GM12892 (cell line): ENCODE results near the gene GALNT7.

Experiments used
- POLR2A ChIP-seq: IDR thresholded peaks from 2 replicates; pipeline ENCODE4 v1.6.1; 2011; ENCODE audit warnings: low read depth, low read length, control low read depth
- POLR2AphosphoS5 ChIP-seq: IDR thresholded peaks from 2 replicates; pipeline ENCODE4 v1.6.1; 2011; ENCODE audit warnings: low read depth, low read length, control low read depth
- TAF1 ChIP-seq: IDR thresholded peaks from 2 replicates; pipeline ENCODE4 v1.6.1; 2011; ENCODE audit warnings: low read depth, mild to moderate bottlenecking, control low read depth, low read length, borderline replicate concordance

- TF ChIP-seq POLR2AphosphoS5 (no peak), POLR2A (no peak), TAF1 (no peak)
Observed at GRCh38 chr4:173365359-173365996, 196.9 kb downstream of the GALNT7 start.
